GM13977 (cell line): ENCODE measurements around the gene NKAIN2.
A peak's percentile ranks its signal among the peaks of the same experiment; 100 is the strongest.

Experiments used
- DNase-seq: peaks from one replicate; pipeline ENCODE4 v3.0.0; 2012; ENCODE audit warnings: low spot score
- in situ Hi-C: fragments of 300-500 bp; cut with MboI; formaldehyde crosslinking; loops from one replicate; pipeline ENCODE4 v1.12.0; 2022; ENCODE audit warnings: low sequenced_read_pairs, low pct_unique_long_range_greater_than_20kb, mixed read lengths, inconsistent platforms; ENCODE audit not compliant: unreplicated experiment
- TF ChIP-seq, protein P1 (sequence below): IDR thresholded peaks from 2 replicates; pipeline ENCODE4 v1.5.1; 2012; ENCODE audit warnings: mild to moderate bottlenecking, control low read depth; ENCODE audit not compliant: insufficient read depth; ENCODE audit errors: extremely low read depth, missing control alignments

The NKAIN2 gene

DNA sequence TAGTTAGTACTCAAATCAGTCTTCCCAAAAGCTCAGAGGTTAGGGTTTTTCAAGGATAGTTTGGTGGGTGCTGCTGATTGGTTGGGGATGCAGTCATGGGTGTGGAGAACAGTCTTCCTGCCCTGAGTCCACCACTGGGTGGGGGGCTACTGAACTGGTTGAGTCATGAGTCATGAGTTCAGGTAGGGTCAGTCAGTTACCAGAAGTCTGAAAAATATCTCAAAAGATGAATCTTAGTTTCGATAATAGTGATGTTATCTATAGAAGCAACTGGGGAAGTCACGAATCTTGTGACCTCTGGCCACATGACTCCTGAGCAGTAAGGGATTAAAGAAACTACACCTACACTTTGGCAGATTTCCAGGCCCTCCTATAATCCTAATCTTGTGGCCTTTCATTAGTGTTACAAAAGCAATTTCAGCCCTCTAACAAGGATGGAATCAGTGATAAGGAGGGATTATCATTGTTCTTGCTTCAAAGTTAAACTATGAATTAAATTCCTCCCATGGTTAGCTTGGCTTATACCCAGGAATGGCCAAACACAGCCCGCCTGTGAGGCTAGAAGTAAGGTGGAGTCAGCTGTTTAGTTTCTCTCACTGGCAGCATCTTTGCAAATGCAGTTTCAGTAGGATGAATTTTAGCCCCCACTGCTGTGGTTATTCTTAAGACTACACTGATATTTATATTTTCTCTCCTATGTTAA, 33.3 kb upstream of the NKAIN2 start:
- in situ Hi-C loops = no loop called here
- DNase-seq = no peak
- TF ChIP-seq, protein P1, sequence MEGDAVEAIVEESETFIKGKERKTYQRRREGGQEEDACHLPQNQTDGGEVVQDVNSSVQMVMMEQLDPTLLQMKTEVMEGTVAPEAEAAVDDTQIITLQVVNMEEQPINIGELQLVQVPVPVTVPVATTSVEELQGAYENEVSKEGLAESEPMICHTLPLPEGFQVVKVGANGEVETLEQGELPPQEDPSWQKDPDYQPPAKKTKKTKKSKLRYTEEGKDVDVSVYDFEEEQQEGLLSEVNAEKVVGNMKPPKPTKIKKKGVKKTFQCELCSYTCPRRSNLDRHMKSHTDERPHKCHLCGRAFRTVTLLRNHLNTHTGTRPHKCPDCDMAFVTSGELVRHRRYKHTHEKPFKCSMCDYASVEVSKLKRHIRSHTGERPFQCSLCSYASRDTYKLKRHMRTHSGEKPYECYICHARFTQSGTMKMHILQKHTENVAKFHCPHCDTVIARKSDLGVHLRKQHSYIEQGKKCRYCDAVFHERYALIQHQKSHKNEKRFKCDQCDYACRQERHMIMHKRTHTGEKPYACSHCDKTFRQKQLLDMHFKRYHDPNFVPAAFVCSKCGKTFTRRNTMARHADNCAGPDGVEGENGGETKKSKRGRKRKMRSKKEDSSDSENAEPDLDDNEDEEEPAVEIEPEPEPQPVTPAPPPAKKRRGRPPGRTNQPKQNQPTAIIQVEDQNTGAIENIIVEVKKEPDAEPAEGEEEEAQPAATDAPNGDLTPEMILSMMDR = no peak

DNA sequence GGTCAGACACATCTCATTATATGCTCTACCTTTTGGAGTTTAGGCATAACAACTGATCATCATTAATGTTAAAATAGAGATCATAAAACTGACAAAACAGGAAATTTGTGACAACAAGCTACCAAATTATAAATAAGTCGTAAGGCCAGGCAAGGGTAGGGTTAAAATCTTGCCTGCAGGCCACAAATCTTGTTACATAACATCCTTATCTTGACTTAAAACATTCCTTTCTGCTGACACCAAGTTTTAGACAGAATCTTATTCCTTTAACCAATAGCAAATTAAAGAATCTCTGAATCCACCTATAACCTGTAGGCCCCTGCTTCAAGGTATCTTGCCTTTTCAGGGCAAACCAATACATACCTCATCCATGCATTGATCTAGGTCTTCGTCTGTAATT, 32.5 kb upstream of the NKAIN2 start:
- in situ Hi-C loops = no loop called here
- DNase-seq = no peak
- TF ChIP-seq, protein P1 = no peak

DNA sequence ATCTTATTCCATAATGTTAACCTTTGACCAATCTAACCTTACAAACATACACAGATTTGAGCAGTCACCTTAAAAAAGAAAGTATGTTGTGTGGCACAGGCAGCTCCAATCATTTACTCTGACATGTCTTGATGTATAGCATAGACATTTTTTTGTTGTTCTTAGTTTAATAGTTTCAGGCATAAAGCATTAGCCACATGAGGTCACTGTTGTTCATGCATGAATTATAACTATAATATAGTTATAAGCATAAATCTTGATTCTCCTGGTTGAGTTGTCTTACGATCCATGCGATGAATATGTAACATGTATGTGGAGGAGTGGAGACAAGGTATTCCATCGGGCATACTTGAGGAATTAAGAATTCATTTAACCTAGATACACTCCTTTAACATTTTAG, 26.1 kb upstream of the NKAIN2 start:
- TF ChIP-seq, protein P1 = peak; percentile 29
- in situ Hi-C loops = no loop called here
- DNase-seq = no peak

DNA sequence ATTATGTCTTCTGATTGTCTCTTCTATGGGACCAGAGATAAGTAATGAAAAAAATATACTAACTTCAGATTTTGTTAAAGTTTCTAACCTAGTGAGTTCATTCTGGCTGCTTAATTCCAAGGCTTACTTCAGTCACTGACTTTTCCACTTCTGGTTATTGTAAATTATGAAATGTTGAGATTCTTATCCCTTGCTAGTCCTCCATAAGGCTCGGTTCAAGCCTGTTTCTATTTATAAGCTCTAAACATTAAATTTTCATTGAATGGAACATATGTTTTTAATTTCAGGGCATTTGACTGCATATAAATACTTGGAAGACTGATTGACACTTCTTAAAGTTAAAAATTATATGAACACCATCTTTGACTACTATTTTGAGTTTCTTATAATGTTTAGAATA, 23.6 kb upstream of the NKAIN2 start:
- TF ChIP-seq, protein P1 = no peak
- no peak for DNase-seq
- in situ Hi-C loops = no loop called here

DNA sequence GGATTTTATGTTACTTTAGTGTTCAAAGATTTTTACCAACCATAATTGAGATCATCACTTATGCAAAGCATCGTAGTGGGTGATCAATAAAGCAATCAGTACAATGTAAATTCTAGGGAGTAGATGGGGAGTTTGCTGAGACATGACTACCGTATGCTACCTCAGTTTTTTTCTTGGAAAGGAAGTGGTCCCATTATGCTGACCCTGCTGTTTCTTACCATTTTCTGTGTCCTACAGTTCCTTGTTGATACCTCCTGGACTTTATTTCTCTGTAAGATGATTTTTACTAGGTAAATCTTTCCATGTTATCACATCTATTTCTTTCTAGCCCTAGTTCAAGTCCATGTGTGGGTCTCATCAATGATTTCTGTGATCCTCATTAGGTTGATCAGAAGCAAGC, 19.3 kb upstream of the NKAIN2 start:
- no peak for DNase-seq
- TF ChIP-seq, protein P1 = no peak
- in situ Hi-C loops = no loop called here

DNA sequence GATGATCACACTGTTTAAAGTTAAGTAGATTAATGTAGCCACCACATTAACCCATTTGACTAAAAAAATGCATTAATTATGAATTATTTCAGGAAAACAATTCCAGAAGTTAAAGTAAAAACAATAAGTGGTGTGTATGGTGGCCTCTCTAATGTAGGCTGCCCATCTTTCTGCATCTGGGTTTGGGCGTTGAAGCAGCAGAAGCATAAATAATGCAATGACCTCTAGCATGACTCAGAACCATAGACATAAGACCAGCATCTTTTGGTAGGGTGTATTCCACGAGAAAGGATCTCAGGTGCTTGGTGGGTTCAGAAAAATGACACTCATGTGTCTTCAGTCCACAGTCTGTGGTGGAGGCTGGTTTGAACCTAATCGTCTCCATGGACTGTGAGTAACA, 18.6 kb upstream of the NKAIN2 start:
- no peak for DNase-seq
- TF ChIP-seq, protein P1 = no peak
- in situ Hi-C loops = no loop called here
